NCI-H510A (cell line): ENCODE results near the gene INSM2.

Experiments used
- DNase-seq: peaks from one replicate; lab custom pipeline; 2025; lab: John Stamatoyannopoulos, UW

Gene INSM2

DNA sequence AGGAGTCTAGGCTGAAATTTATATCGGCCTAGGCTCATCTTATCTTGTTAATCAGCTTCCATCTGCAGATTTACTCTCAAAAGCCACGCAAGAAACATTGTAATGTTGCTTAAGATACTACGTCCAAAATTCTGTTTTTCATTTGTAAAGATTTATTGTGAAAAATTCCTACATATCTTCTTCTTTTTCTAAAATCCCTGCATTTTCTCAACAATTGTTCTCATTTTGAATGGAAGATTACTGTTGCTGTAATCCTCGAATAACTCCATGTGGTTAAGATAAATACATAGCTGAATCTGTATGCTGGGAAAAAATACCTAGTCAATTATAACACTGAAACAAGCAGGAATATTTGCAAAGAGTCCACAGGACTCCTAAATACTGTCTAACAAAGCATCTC lies 15.6 kb downstream of the INSM2 start:
- DNase-seq: no peak

DNA sequence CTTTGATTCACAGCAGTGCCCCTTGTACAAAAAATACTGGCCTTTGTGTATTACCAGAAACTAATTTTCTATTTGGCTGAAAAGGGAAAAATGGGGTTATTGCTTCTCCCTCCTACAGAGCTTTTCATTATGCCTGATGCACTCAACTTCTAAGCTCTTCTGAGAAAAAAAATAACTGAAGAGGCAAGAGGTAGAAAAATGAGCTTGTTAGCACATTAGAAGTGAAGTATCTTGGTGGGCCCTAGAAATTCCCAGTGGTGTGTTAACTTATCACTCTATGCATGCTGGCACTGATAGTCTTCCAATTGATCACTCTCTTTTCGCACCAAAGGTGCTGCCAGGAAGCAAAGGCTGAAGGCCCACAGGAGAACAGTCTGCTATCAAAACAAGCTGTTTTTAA lies 17.1 kb downstream of the INSM2 start:
- DNase-seq: no peak

DNA sequence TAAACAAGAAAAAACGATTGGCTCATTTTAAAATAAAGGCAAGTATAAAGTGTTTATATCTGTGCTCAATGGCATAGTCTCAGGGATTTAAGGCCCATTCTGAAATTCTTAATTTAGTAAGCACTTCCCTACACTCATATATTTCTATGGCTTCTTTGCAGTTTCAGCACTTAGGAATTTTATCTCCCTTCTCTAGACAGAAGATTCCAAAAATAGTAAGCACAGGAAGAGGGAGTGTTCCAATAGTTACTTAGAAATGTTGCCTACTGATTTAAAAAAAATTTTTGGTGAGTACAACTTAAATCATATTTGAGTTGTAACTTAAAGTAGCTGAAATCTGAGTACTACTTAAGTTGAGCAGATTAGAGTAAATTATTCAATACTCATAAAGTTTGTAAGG lies 19.8 kb downstream of the INSM2 start:
- DNase-seq: no peak

DNA sequence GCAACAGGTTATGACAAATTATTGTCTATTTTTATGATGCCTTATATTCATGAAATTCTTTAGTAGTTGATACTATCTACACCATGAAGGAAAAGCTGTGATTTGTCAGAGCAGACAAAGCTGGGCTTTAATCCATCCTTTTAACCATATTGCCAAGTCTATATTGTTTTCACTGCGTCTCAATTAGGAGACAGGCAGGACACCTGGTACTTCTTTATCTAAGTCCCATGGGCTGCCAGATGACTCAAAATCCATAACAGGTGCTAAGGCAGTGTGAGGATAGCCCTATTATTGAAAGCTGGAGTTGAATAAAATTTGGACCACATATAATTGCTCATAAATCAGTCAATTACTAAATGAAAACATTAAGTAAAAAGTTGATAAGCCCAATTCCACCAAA lies 22.6 kb downstream of the INSM2 start:
- DNase-seq: no peak

DNA sequence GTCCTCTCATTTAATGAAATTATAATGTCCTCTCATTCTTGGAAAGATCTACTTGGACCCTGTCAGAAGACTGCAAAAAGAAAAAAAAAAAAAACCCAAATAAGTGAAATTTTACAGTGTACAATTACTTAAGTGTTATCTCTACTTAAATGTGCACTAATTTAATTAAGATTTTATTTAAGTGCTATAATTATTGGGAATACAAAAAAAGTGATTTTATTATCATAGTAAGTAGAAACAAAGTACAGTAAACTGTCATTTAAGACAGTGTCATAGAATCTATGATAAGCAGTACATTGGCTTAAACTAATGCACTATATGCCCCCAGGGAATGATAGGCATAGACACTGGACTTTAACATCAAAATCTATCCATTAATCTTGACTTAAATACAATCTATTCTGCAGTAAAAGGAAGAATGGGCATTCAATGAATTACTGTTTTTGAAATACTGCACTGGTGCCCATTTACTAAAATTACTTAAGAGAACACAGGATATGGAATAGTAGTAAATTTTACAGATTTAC lies 23.3 kb downstream of the INSM2 start:
- no peak for DNase-seq

DNA sequence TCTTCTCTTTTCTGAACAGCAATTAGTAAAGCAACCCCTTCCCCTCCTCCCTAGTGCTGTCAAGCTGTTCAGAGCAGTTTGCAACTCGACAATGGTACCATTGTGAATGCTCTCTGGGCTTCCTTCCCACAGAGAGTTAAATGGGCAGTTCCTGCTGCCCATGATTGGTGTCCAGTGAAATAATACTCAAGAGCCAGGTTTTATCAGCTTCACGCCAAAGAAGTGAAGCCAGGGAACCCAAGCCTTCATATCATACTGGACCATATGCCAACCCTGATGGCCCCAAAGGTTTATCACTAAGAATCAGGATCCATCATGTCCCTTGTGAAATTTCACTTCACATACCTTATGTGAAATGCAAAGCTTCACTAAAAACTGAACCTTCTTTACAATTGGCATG lies 24.7 kb downstream of the INSM2 start:
- DNase-seq: no peak

DNA sequence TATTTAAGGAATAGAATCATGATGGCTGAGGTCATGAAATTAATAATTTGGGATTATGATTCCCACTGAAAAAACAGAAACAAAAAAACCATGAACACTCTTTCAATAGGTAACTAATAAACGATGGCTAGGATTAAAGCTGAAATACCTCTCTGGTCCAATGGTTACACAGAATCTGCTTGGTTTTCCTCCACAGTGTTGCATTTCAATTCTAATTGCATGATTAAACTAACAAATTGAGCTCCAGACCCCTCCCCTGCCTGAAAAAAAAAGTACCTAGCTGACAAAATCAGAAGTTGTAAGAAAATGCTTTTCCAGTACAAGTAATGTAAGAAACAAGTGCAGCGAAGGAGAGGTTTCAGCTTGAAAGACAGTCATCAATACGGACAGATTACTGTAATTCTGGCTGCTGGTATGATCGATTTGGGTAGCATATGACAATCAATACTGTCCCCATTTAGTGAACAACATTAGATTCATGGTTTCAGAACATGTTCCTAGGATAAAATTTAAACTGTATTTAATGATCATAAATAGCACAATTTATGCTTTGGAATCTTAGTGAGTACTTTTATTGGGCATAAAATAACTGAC lies 32.0 kb downstream of the INSM2 start:
- DNase-seq: no peak

DNA sequence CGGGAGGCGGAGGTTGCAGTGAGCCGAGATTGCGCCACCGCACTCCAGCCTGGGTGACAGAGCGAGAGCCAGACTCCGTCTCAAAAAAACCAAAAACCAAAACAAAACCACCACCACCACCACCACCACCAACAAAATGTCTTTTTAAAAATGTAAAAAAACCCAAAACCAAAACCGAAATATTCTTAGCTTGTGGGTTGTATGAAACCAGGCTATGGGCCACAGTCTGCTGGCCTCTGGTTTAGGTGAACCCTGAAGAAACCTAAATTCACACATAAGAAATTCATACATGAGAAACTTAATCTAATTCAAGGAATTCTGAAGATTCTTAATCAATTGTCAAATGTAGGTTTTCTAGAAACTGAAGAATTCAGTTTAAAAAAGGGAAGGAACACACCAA lies 37.6 kb downstream of the INSM2 start:
- no peak for DNase-seq

DNA sequence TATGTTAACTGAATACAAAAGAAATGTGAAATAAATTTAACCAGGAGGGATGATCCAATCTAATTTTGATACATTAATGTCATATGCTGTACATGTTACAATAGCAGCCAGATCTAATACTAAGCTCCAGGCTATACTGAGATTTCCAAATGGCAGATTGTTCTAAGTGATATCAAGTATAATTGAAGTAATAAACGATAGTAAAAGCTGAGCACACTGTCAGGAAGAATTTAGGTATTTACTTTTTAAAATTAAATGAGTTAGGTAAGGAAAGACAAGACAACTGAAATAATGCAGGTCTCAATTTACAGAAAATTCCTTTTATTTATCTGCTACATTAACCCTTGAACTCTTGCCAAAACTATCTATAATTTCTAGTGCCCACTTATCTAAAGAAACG lies 39.9 kb downstream of the INSM2 start:
- no peak for DNase-seq

DNA sequence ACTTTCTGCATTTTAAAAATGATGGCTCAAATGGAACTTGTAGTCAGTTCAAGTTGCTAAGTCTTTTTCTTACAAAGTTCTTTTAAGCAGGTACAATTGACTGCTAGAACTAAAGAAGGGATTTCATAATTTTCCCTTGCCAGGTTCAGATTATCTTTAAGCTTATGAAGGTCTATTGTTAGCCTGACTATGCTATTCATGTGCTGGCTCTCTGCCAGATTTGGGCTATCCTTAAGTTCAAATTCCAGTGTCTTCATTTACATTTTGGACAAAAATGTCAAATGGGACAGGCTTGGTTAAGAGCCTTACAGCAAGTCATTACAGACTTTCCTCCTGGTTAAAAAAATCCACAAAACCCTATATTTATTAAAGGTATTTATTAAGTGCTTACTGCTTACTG lies 42.3 kb downstream of the INSM2 start:
- DNase-seq: no peak

DNA sequence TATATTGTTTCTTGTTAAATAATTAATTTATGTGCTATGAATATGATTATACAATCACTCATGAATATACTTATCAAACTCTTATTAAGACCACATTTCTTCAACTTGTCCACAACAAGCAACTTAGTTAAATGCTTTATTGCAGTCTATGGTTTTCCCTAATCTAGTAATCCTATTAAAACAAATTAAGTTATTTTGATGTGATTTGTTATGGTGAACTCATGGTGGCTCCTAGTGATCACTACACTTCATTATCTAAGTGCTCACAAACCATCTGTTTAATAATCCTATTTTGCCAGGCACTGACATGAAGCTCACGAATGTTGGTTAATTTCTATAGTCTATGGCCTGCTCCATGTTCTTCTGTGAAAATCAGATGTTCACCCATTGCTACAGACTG lies 42.9 kb downstream of the INSM2 start:
- DNase-seq: no peak

DNA sequence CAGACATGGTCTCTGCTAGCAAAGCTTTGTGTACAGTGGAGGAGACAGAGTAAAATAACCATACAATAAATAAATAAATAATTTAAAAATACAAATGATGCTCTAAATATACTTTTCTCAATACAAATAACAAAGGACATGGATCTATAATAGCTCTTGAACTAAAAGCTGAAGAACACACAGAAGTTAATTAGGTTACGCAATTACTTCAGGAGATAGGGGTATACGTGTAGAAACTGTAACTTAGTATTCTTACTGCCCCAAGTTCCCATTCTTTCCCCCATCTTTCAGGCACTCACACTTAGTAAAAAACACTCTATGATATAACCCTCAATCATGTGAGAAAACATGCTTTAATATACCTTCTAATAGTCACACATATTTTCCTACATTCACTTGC lies 44.2 kb downstream of the INSM2 start:
- DNase-seq: no peak

DNA sequence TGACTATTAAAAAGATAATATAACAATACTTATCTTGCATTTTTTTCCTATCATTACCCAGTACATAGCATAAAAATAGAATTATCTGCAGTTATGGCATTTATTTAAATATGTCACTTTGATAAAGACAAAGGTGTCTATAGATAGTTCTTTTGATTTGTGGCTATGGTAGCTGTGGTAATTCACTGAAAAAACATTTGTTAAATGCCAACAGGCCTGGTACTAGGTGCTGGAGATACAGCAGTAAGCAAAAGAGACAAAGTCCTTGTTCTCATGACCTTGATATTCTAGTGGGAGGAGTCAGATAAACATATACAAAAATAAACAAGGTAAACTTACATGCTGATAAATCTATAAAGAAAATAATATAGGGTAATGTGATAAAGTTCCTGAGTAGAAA lies 44.7 kb downstream of the INSM2 start:
- DNase-seq: no peak
